ENCODE results near the gene KMT5B. TPM values are rescaled to one million over a fixed set of nuclear protein-coding genes. Genes with fewer than 3 reads are reported as not detected.

The KMT5B gene
- total and polyA plus RNA-seq, 2 experiments from 2014 or later, result 26.4 to 31.0 TPM

- Histone ChIP-seq H3K4me1 (ENCODE audit: insufficient read depth) (no peaks in the 10 kb centered on the region), H3K79me2 (replicated peaks; ENCODE audit: insufficient read depth) (no peaks in the 10 kb centered on the region), H4K20me1 (replicated peaks; ENCODE audit: insufficient read depth) (no peaks in the 10 kb centered on the region), H3K9me2 (ENCODE audit: insufficient read depth) (no peaks in the 10 kb centered on the region), H3K4me2 (no peak overlapping the region), H3K4me3 (no peak overlapping the region), H3F3A (replicated peaks; ENCODE audit: low read depth) (no peaks in the 10 kb centered on the region), H2AFZ (no peak overlapping the region), H3K36me3 (ENCODE audit: insufficient read depth) (no peaks in the 10 kb centered on the region), H3K27ac (ENCODE audit: low read depth) (no peak overlapping the region), H3K27me3 (ENCODE audit: insufficient read depth) (no peaks in the 10 kb centered on the region)
- Mint-ChIP-seq H3K36me3 (ENCODE audit: low read depth) (no peaks in the 10 kb centered on the region), H3K4me1 (peaks cover 1% of the 10 kb centered on the region; the same call in 2 of the 3 replicates), H3K27me3 (ENCODE audit: insufficient read depth, low read depth, poor library complexity) (peaks cover 4% of the 10 kb centered on the region), H3K9me3 (no peaks in the 10 kb centered on the region), H3K27ac (no peak overlapping the region), H3K4me3 (no peak overlapping the region)
- no peak for TF ChIP-seq REST (IDR thresholded peaks at IDR 0.05; ENCODE audit: unreplicated experiment)
- TF ChIP-seq STAT1 (IDR thresholded peaks at IDR 0.05; ENCODE audit: unreplicated experiment), result no peak
- no peak for TF ChIP-seq ZNF462 (CRISPR knock-in tag; IDR thresholded peaks at IDR 0.05)
- no peak for TF ChIP-seq ZNF331 (CRISPR knock-in tag; IDR thresholded peaks at IDR 0.05; ENCODE audit: low read depth)
- TF ChIP-seq ZNF114 (CRISPR knock-in tag; IDR thresholded peaks at IDR 0.05), result no peak
- no peak for TF ChIP-seq CTCF (conservative IDR thresholded peaks at IDR 0.05; ENCODE audit: low read depth in 2 of 2)
- no peak for TF ChIP-seq ETS1 (IDR thresholded peaks at IDR 0.05)
- TF ChIP-seq POLR2AphosphoS5 (IDR thresholded peaks at IDR 0.05; ENCODE audit: low read depth), result no peak
- TF ChIP-seq NANOG (IDR thresholded peaks at IDR 0.05; ENCODE audit: borderline replicate concordance), result no peak
- no peak for TF ChIP-seq EZH2phosphoT487 (IDR thresholded peaks at IDR 0.05; ENCODE audit: unreplicated experiment)
- TF ChIP-seq CREB1 (CRISPR knock-in tag; IDR thresholded peaks at IDR 0.05; ENCODE audit: low read depth), result no peak
- no peak for TF ChIP-seq EZH2 (IDR thresholded peaks at IDR 0.05; ENCODE audit: low read depth, unreplicated experiment)
- TF ChIP-seq JUNB (IDR thresholded peaks at IDR 0.05; ENCODE audit: unreplicated experiment), result no peak
- DNase-seq (ENCODE audit: low spot score) (no peak), ATAC-seq (no peak)
Observed at GRCh38 chr11:68145120-68145866, 67.8 kb downstream of the KMT5B start.
